Neutrophil (primary cell): ENCODE measurements around the gene SIK2.

Source experiments
- H3K27ac ChIP-seq: fragments of 200-600 bp; sonication (generic); 2 replicates; pipeline ENCODE4 v1.5.1; 2016; ENCODE audit warnings: mild to moderate bottlenecking, moderate library complexity
- H3K27me3 ChIP-seq: fragments of 200-600 bp; sonication (generic); 2 replicates; pipeline ENCODE4 v1.6.0; 2016; ENCODE audit warnings: mild to moderate bottlenecking
- H3K36me3 ChIP-seq: fragments of 200-600 bp; sonication (generic); 2 replicates; pipeline ENCODE4 v1.5.1; 2017
- H3K4me1 ChIP-seq, 2 experiments: fragments of 200-600 bp in 1 of 2; sonication (generic) in 1 of 2; 1 replicate in 1 of 2; 2 replicates in 1 of 2; pipeline versions ENCODE4 v1.5.1 to v1.6.1; 2013 to 2016; ENCODE audit warnings: low read depth in 1 of 2, low read length in 1 of 2, mild to moderate bottlenecking in 1 of 2, moderate library complexity in 1 of 2; ENCODE audit not compliant: control insufficient read depth in 1 of 2, insufficient read depth in 1 of 2
- H3K4me3 ChIP-seq, 2 experiments: fragments of 200-600 bp in 1 of 2; sonication (generic) in 1 of 2; 1 replicate in 1 of 2; 2 replicates in 1 of 2; pipeline ENCODE4 v1.5.1; 2013 to 2016; ENCODE audit warnings: low read depth in 1 of 2, low read length in 1 of 2, mild to moderate bottlenecking in 1 of 2, moderate library complexity in 1 of 2
- H3K9me3 ChIP-seq: fragments of 200-600 bp; sonication (generic); 2 replicates; pipeline ENCODE4 v1.5.1; 2016
- CTCF ChIP-seq: fragments of 200-600 bp; sonication (generic); IDR thresholded peaks from 2 replicates; pipeline ENCODE4 v1.5.1; 2016; ENCODE audit warnings: antibody characterized with exemption

Gene SIK2

GRCh38 chr11:111724615-111725129, 122.4 kb downstream of the SIK2 start:
- H3K4me3 ChIP-seq = no peak overlapping the region
- peaks cover 78% of the 10 kb centered on the region for H3K36me3 ChIP-seq
- H3K4me1 ChIP-seq = no peaks in the 10 kb centered on the region
- no peaks in the 10 kb centered on the region for H3K27me3 ChIP-seq
- TF ChIP-seq CTCF = no peak
- no peaks in the 10 kb centered on the region for H3K9me3 ChIP-seq
- no peak overlapping the region for H3K27ac ChIP-seq

- Histone ChIP-seq H3K9me3 (no peaks in the 10 kb centered on the region), H3K36me3 (peaks cover 68% of the 10 kb centered on the region), H3K4me3 (no peak overlapping the region), H3K27ac (no peak overlapping the region), H3K27me3 (no peaks in the 10 kb centered on the region), H3K4me1 (no peaks in the 10 kb centered on the region)
- TF ChIP-seq CTCF = no peak
Measured at GRCh38 chr11:111725621-111726020, 123.4 kb downstream of the SIK2 start.

GRCh38 chr11:111726301-111726713, 124.1 kb downstream of the SIK2 start:
- H3K9me3 ChIP-seq = no peaks in the 10 kb centered on the region
- H3K36me3 ChIP-seq = peaks cover 66% of the 10 kb centered on the region
- H3K27ac ChIP-seq = no peak overlapping the region
- TF ChIP-seq CTCF = no peak
- no peaks in the 10 kb centered on the region for H3K27me3 ChIP-seq
- H3K4me1 ChIP-seq = no peaks in the 10 kb centered on the region
- no peak overlapping the region for H3K4me3 ChIP-seq

GRCh38 chr11:111727431-111727830, 125.2 kb downstream of the SIK2 start:
- Histone ChIP-seq H3K27me3 (no peaks in the 10 kb centered on the region), H3K27ac (no peak overlapping the region), H3K4me1 (no peaks in the 10 kb centered on the region), H3K36me3 (peaks cover 55% of the 10 kb centered on the region), H3K9me3 (no peaks in the 10 kb centered on the region), H3K4me3 (no peak overlapping the region)
- no peak for TF ChIP-seq CTCF

GRCh38 chr11:111729071-111729830, 127.0 kb downstream of the SIK2 start:
- Histone ChIP-seq H3K9me3 (no peaks in the 10 kb centered on the region), H3K4me1 (no peaks in the 10 kb centered on the region), H3K4me3 (no peak overlapping the region), H3K27ac (no peak overlapping the region), H3K27me3 (no peaks in the 10 kb centered on the region), H3K36me3 (peaks cover 37% of the 10 kb centered on the region)
- TF ChIP-seq CTCF = no peak
